HEK293 (cell line): ENCODE measurements around the gene CSRP1.

Experiments used
- CTCF ChIA-PET: fragments of 350-600 bp; formaldehyde crosslinking; extraction: SDS; loops from one replicate; lab custom pipeline; 2021; ENCODE audit warnings: antibody characterized with exemption; lab: Yijun Ruan, JAX
- POLR2A ChIA-PET: fragments of 300-600 bp; formaldehyde crosslinking; extraction: SDS; loops from one replicate; lab custom pipeline; 2020; ENCODE audit warnings: antibody characterized with exemption, inconsistent platforms; lab: Yijun Ruan, JAX
- H3K27ac ChIP-seq: fragments of 200-500 bp; sonication (Bioruptor generic); 2 replicates; pipeline ENCODE4 v1.5.1; 2014; ENCODE audit warnings: low read depth, low read length, control low read depth, inconsistent platforms; ENCODE audit errors: extremely low read depth
- H3K36me3 ChIP-seq, 2 experiments: fragments of 200-500 bp in 1 of 2; sonication (Bioruptor generic) in 1 of 2; 1 replicate in 1 of 2; 2 replicates in 1 of 2; pipeline ENCODE4 v1.5.1; 2014 to 2017; ENCODE audit warnings: inconsistent platforms in 2 of 2, low read length in 2 of 2; ENCODE audit not compliant: control insufficient read depth in 2 of 2, insufficient read depth in 1 of 2
- H3K4me1 ChIP-seq: fragments of 200-500 bp; sonication (Bioruptor generic); 2 replicates; pipeline ENCODE4 v1.5.1; 2014; ENCODE audit warnings: mild to moderate bottlenecking, low read length, inconsistent platforms; ENCODE audit not compliant: control insufficient read depth, insufficient read depth
- H3K4me3 ChIP-seq: 2 replicates; pipeline ENCODE4 v1.5.1; 2011; ENCODE audit warnings: low read depth, mild to moderate bottlenecking, control low read depth, low read length, moderate library complexity
- H3K9me3 ChIP-seq: fragments of 200-500 bp; sonication (Bioruptor generic); 2 replicates; pipeline ENCODE4 v1.5.1; 2014; ENCODE audit warnings: low read depth, low read length, inconsistent platforms; ENCODE audit not compliant: control insufficient read depth, insufficient read depth
- EGR2 ChIP-seq: fragments of 450-650 bp; formaldehyde crosslinking; IDR thresholded peaks from 2 replicates; pipeline ENCODE4 v1.5.1; 2016; ENCODE audit warnings: low read depth, missing biosample characterization, missing genetic modification characterization
- GLI2 ChIP-seq: fragments of 450-650 bp; formaldehyde crosslinking; IDR thresholded peaks from 2 replicates; pipeline ENCODE4; 2017; ENCODE audit warnings: missing biosample characterization, missing genetic modification characterization, low read depth, borderline replicate concordance
- IKZF3 ChIP-seq: fragments of 450-650 bp; IDR thresholded peaks from 2 replicates; pipeline ENCODE4 v1.5.0; 2018; ENCODE audit warnings: missing biosample characterization, mild to moderate bottlenecking, missing genetic modification characterization, moderate library complexity
- KLF1 ChIP-seq: fragments of 450-650 bp; formaldehyde crosslinking; IDR thresholded peaks from 2 replicates; pipeline ENCODE4 v1.5.1; 2016; ENCODE audit warnings: missing biosample characterization, missing genetic modification characterization
- KLF8 ChIP-seq: fragments of 450-650 bp; formaldehyde crosslinking; IDR thresholded peaks from 2 replicates; pipeline ENCODE4 v1.5.1; 2016; ENCODE audit warnings: missing biosample characterization, missing genetic modification characterization
- KLF9 ChIP-seq: fragments of 450-650 bp; formaldehyde crosslinking; IDR thresholded peaks from 2 replicates; pipeline ENCODE4 v1.5.1; 2016; ENCODE audit warnings: missing biosample characterization, missing genetic modification characterization, low read depth
- RBAK ChIP-seq: fragments of 450-650 bp; formaldehyde crosslinking; IDR thresholded peaks from 2 replicates; pipeline ENCODE4 v1.5.1; 2016; ENCODE audit warnings: missing biosample characterization, missing genetic modification characterization
- SETDB1 ChIP-seq: IDR thresholded peaks from one replicate; pipeline ENCODE4 v1.6.1; 2017; ENCODE audit warnings: mild to moderate bottlenecking, low read length, moderate library complexity, mixed read lengths; ENCODE audit not compliant: insufficient read length
- ZFHX2 ChIP-seq: fragments of 450-650 bp; formaldehyde crosslinking; conservative IDR thresholded peaks from 2 replicates; pipeline ENCODE4 v1.5.1; 2016; ENCODE audit warnings: missing biosample characterization, missing genetic modification characterization
- ZIC2 ChIP-seq: fragments of 450-650 bp; formaldehyde crosslinking; IDR thresholded peaks from 2 replicates; pipeline ENCODE4 v1.5.1; 2016; ENCODE audit warnings: missing biosample characterization, missing genetic modification characterization
- ZNF157 ChIP-seq: fragments of 450-650 bp; formaldehyde crosslinking; IDR thresholded peaks from 2 replicates; pipeline ENCODE4 v1.5.1; 2016; ENCODE audit warnings: missing biosample characterization, missing genetic modification characterization
- ZNF211 ChIP-seq: fragments of 450-650 bp; formaldehyde crosslinking; IDR thresholded peaks from 2 replicates; pipeline ENCODE4 v1.5.1; 2016; ENCODE audit warnings: low read depth, missing biosample characterization, missing genetic modification characterization
- ZNF23 ChIP-seq: fragments of 450-650 bp; formaldehyde crosslinking; IDR thresholded peaks from 2 replicates; pipeline ENCODE4 v1.5.1; 2016; ENCODE audit warnings: missing biosample characterization, missing genetic modification characterization, borderline replicate concordance
- ZNF302 ChIP-seq: fragments of 450-650 bp; formaldehyde crosslinking; IDR thresholded peaks from 2 replicates; pipeline ENCODE4 v1.5.1; 2016; ENCODE audit warnings: missing biosample characterization, missing genetic modification characterization, low read depth
- ZNF404 ChIP-seq: fragments of 450-650 bp; formaldehyde crosslinking; IDR thresholded peaks from 2 replicates; pipeline ENCODE4 v1.5.1; 2017; ENCODE audit warnings: missing biosample characterization, missing genetic modification characterization
- ZNF549 ChIP-seq: fragments of 450-650 bp; IDR thresholded peaks from 2 replicates; pipeline ENCODE4 v1.5.1; 2018; ENCODE audit warnings: missing biosample characterization, missing genetic modification characterization, mild to moderate bottlenecking, inconsistent platforms, moderate library complexity
- ZNF629 ChIP-seq: fragments of 450-650 bp; formaldehyde crosslinking; IDR thresholded peaks from 2 replicates; pipeline ENCODE4 v1.5.1; 2017; ENCODE audit warnings: missing biosample characterization, missing genetic modification characterization
- ZNF654 ChIP-seq: fragments of 450-650 bp; formaldehyde crosslinking; IDR thresholded peaks from 2 replicates; pipeline ENCODE4 v1.5.1; 2016; ENCODE audit warnings: low read depth, missing biosample characterization, missing genetic modification characterization
- ZNF670 ChIP-seq: fragments of 450-650 bp; formaldehyde crosslinking; IDR thresholded peaks from 2 replicates; pipeline ENCODE4 v1.5.1; 2016; ENCODE audit warnings: missing biosample characterization, missing genetic modification characterization, low read depth
- ZNF677 ChIP-seq: fragments of 450-650 bp; IDR thresholded peaks from 2 replicates; pipeline ENCODE4 v1.5.0; 2018; ENCODE audit warnings: missing biosample characterization, mild to moderate bottlenecking, missing genetic modification characterization, moderate library complexity
- ZNF76 ChIP-seq: fragments of 450-650 bp; formaldehyde crosslinking; IDR thresholded peaks from 2 replicates; pipeline ENCODE4; 2016; ENCODE audit warnings: low read depth, missing biosample characterization, missing genetic modification characterization, borderline replicate concordance
- ZNF830 ChIP-seq: fragments of 450-650 bp; IDR thresholded peaks from 2 replicates; pipeline ENCODE4 v1.5.0; 2018; ENCODE audit warnings: missing biosample characterization, missing genetic modification characterization, low read depth, mild to moderate bottlenecking, moderate library complexity
- TF ChIP-seq, protein P1 (sequence below): fragments of 450-650 bp; formaldehyde crosslinking; conservative IDR thresholded peaks from 2 replicates; pipeline ENCODE4 v1.5.1; 2016; ENCODE audit warnings: low read depth, missing biosample characterization, missing genetic modification characterization
- TF ChIP-seq, protein P2 (sequence below): fragments of 450-650 bp; formaldehyde crosslinking; IDR thresholded peaks from 2 replicates; pipeline ENCODE4 v1.5.1; 2016; ENCODE audit warnings: missing biosample characterization, missing genetic modification characterization, borderline replicate concordance
- TF ChIP-seq, protein P3 (sequence below): fragments of 450-650 bp; formaldehyde crosslinking; IDR thresholded peaks from 2 replicates; pipeline ENCODE4 v1.5.1; 2016; ENCODE audit warnings: missing biosample characterization, missing genetic modification characterization

Gene CSRP1

GRCh38 chr1:201531551-201532425 is 24.9 kb upstream of the CSRP1 start:
- ChIA-PET CTCF (interaction anchor here (0.5 to 7.2 kb wide), 25 partner anchors 8 to 694 kb away, joined by 3 to 52 read pairs (median 5); no protein-coding TSS in a partner anchor), POLR2A (interaction anchor here (1.0 to 1.7 kb wide), 2 partner anchors 8 to 178 kb away, joined by 3 to 4 read pairs; no protein-coding TSS in a partner anchor)
- Histone ChIP-seq H3K4me3 (no peak overlapping the region), H3K27ac (no peak overlapping the region), H3K36me3 (no peaks in the 10 kb centered on the region), H3K4me1 (peaks cover 4% of the 10 kb centered on the region; the same call in 1 of the 2 replicates), H3K9me3 (no peaks in the 10 kb centered on the region)
- TF ChIP-seq EGR2 (tag by site-specific recombination) = peak; percentile 76
- TF ChIP-seq ZNF211 (tag by site-specific recombination) = no peak
- no peak for TF ChIP-seq KLF8
- peak; percentile 83 for TF ChIP-seq ZFHX2
- TF ChIP-seq ZNF549 (tag by site-specific recombination) = no peak
- 0 out of 2 replicates have a peak, but pooled peaks have one; percentile 17 for TF ChIP-seq IKZF3 (tag by site-specific recombination)
- 0 out of 2 replicates have a peak, but pooled peaks have one; percentile 8 for TF ChIP-seq ZIC2 (tag by site-specific recombination)
- no peak for TF ChIP-seq ZNF404

DNA sequence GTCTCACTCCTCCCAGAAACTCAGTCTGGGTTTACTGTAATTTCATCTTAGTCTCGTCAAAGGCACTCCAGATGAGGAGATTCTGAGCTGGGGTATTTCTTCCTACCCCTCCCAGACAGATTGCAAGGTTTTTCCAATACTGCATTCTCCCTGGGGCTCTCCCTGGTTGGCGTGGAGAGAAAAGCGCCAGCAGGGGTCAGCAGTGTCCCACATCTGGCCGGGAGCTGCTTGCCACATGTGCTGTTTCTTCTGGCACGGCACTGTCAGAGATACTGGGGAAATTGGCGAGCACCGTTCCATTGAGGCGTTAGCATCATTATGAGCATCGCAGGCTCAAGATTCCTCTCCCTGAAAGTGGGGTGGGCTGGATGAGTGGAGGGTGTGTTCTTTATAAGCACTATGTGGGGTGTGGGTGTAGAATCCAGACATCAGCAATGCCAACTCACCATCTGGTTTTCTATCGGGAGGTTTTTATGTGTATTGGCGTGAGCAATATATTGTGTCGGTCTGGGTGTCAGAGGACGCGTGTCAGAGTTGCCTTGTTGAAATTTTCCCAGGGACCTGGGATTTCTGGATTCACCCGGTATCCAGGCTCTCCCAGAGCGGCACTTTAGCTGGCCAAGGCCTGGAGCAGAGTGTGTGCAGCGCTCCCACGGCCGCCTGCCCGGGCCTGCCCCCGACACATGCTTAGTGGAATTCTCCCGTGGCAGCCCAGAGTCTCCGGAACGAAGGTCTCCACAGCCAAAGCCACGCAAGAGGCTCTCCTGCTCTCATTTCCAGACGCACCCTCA is 24.0 kb upstream of the CSRP1 start:
- H3K4me1 ChIP-seq = peaks cover 4% of the 10 kb centered on the region; the same call in 1 of the 2 replicates
- no peak overlapping the region for H3K4me3 ChIP-seq
- no peaks in the 10 kb centered on the region for H3K9me3 ChIP-seq
- ChIA-PET CTCF (interaction anchor here (0.5 to 7.2 kb wide), 44 partner anchors 9 to 693 kb away, joined by 3 to 52 read pairs (median 4); no protein-coding TSS in a partner anchor), POLR2A (interaction anchor here (1.0 to 1.7 kb wide), 2 partner anchors 9 to 179 kb away, joined by 3 to 4 read pairs; no protein-coding TSS in a partner anchor)
- no peak overlapping the region for H3K27ac ChIP-seq
- H3K36me3 ChIP-seq = no peaks in the 10 kb centered on the region
- TF ChIP-seq GLI2 (tag by site-specific recombination) = no peak
- TF ChIP-seq ZNF677 (tag by site-specific recombination) = no peak
- no peak for TF ChIP-seq ZNF830
- TF ChIP-seq, protein P1, sequence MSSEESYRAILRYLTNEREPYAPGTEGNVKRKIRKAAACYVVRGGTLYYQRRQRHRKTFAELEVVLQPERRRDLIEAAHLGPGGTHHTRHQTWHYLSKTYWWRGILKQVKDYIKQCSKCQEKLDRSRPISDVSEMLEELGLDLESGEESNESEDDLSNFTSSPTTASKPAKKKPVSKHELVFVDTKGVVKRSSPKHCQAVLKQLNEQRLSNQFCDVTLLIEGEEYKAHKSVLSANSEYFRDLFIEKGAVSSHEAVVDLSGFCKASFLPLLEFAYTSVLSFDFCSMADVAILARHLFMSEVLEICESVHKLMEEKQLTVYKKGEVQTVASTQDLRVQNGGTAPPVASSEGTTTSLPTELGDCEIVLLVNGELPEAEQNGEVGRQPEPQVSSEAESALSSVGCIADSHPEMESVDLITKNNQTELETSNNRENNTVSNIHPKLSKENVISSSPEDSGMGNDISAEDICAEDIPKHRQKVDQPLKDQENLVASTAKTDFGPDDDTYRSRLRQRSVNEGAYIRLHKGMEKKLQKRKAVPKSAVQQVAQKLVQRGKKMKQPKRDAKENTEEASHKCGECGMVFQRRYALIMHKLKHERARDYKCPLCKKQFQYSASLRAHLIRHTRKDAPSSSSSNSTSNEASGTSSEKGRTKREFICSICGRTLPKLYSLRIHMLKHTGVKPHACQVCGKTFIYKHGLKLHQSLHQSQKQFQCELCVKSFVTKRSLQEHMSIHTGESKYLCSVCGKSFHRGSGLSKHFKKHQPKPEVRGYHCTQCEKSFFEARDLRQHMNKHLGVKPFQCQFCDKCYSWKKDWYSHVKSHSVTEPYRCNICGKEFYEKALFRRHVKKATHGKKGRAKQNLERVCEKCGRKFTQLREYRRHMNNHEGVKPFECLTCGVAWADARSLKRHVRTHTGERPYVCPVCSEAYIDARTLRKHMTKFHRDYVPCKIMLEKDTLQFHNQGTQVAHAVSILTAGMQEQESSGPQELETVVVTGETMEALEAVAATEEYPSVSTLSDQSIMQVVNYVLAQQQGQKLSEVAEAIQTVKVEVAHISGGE (tag by site-specific recombination) = no peak
- TF ChIP-seq ZNF76 (tag by site-specific recombination) = no peak
- TF ChIP-seq, protein P2, sequence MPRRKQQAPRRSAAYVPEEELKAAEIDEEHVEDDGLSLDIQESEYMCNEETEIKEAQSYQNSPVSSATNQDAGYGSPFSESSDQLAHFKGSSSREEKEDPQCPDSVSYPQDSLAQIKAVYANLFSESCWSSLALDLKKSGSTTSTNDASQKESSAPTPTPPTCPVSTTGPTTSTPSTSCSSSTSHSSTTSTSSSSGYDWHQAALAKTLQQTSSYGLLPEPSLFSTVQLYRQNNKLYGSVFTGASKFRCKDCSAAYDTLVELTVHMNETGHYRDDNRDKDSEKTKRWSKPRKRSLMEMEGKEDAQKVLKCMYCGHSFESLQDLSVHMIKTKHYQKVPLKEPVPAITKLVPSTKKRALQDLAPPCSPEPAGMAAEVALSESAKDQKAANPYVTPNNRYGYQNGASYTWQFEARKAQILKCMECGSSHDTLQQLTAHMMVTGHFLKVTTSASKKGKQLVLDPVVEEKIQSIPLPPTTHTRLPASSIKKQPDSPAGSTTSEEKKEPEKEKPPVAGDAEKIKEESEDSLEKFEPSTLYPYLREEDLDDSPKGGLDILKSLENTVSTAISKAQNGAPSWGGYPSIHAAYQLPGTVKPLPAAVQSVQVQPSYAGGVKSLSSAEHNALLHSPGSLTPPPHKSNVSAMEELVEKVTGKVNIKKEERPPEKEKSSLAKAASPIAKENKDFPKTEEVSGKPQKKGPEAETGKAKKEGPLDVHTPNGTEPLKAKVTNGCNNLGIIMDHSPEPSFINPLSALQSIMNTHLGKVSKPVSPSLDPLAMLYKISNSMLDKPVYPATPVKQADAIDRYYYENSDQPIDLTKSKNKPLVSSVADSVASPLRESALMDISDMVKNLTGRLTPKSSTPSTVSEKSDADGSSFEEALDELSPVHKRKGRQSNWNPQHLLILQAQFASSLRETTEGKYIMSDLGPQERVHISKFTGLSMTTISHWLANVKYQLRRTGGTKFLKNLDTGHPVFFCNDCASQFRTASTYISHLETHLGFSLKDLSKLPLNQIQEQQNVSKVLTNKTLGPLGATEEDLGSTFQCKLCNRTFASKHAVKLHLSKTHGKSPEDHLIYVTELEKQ = no peak
- no peak for TF ChIP-seq ZNF302 (tag by site-specific recombination)
- TF ChIP-seq RBAK (tag by site-specific recombination) = no peak
- TF ChIP-seq SETDB1 = no peak
- TF ChIP-seq, protein P3, sequence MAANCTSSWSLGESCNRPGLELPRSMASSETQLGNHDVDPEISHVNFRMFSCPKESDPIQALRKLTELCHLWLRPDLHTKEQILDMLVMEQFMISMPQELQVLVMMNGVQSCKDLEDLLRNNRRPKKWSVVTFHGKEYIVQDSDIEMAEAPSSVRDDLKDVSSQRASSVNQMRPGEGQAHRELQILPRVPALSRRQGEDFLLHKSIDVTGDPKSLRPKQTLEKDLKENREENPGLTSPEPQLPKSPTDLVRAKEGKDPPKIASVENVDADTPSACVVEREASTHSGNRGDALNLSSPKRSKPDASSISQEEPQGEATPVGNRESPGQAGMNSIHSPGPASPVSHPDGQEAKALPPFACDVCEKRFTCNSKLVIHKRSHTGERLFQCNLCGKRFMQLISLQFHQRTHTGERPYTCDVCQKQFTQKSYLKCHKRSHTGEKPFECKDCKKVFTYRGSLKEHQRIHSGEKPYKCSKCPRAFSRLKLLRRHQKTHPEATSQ (tag by site-specific recombination) = no peak
- TF ChIP-seq KLF1 (tag by site-specific recombination) = no peak
- no peak for TF ChIP-seq ZNF157
- TF ChIP-seq KLF9 (tag by site-specific recombination) = no peak
- TF ChIP-seq ZNF23 (tag by site-specific recombination) = no peak
- peak; percentile 99 for TF ChIP-seq ZNF654 (tag by site-specific recombination)
- TF ChIP-seq ZNF629 (tag by site-specific recombination) = no peak
- no peak for TF ChIP-seq ZNF670 (tag by site-specific recombination)
